Stomach (tissue), 4 donors: ENCODE results near the gene SSBP3.

Experiments used
- EP300 ChIP-seq: sonication (generic); formaldehyde crosslinking; IDR thresholded peaks from one replicate; pipeline ENCODE4 v1.6.1; 2017; ENCODE audit warnings: antibody characterized with exemption
- POLR2A ChIP-seq, 4 donors: fragments of 450-650 bp; IDR thresholded peaks; one replicate each; pipeline ENCODE4 v1.6.1; 2016; ENCODE audit warnings: antibody characterized with exemption in 4 of 4, control low read depth in 2 of 4, mild to moderate bottlenecking in 1 of 4, moderate library complexity in 1 of 4
- TF ChIP-seq, protein P1 (sequence below), 7 experiments: fragments of 450-650 bp in 4 of 7; fragments of 200-600 bp in 3 of 7; sonication (generic) in 3 of 7; IDR thresholded peaks; one replicate each; pipeline ENCODE4 v1.5.1; 2016 to 2019; ENCODE audit warnings: antibody characterized with exemption in 7 of 7, control low read depth in 2 of 7, mild to moderate bottlenecking in 1 of 7

DNA sequence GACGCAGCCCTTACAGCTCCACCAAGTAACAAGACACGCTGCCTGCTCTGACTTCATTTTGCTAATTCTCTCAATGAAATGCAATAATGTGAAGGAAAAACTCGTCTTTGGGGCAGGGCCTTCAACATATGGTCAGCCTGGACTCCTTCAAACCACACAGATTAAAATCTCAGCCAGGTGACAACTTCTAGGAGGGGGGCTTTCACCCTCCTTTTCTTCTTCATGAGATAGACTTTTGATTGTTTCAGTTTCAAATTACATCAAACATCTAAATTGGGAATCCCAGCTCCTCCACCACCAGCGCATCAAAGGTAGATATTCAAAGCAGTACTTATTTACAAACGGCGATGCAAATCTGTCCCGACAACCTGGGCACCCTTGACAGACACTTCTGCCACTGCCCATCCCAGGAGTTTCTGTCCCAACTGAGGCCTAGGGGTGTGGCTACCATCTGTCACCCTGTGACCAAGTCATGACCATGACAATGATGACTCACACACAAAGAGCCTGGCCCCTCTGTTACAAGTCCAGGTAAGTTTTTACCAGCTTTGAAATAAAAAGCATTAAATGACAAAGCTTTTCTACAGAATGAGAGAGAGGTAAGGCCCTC is 29.7 kb downstream of the SSBP3 start:
- TF ChIP-seq, protein P1, sequence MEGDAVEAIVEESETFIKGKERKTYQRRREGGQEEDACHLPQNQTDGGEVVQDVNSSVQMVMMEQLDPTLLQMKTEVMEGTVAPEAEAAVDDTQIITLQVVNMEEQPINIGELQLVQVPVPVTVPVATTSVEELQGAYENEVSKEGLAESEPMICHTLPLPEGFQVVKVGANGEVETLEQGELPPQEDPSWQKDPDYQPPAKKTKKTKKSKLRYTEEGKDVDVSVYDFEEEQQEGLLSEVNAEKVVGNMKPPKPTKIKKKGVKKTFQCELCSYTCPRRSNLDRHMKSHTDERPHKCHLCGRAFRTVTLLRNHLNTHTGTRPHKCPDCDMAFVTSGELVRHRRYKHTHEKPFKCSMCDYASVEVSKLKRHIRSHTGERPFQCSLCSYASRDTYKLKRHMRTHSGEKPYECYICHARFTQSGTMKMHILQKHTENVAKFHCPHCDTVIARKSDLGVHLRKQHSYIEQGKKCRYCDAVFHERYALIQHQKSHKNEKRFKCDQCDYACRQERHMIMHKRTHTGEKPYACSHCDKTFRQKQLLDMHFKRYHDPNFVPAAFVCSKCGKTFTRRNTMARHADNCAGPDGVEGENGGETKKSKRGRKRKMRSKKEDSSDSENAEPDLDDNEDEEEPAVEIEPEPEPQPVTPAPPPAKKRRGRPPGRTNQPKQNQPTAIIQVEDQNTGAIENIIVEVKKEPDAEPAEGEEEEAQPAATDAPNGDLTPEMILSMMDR (IDR thresholded peaks at IDR 0.05) = no peak
- TF ChIP-seq POLR2A (IDR thresholded peaks at IDR 0.05) (no peak), EP300 (no peak)
